Activated naive CD4-positive, alpha-beta T cell treated with anti-CD3 and anti-CD28 coated beads, Interleukin-2, amount 50 U/mL, for 24 hours (primary cell): ENCODE results near the gene RNU7-1.

ENCODE experiments used
- H3K27ac Mint-ChIP-seq: one replicate; pipeline ENCODE4 v1.8.0; 2021; ENCODE audit warnings: mild to moderate bottlenecking, mixed read lengths
- H3K27me3 Mint-ChIP-seq: one replicate; pipeline ENCODE4 v1.8.0; 2021; ENCODE audit warnings: mixed read lengths
- H3K36me3 Mint-ChIP-seq: one replicate; pipeline ENCODE4 v1.8.0; 2021; ENCODE audit warnings: mixed read lengths
- H3K4me1 Mint-ChIP-seq: one replicate; pipeline ENCODE4 v1.8.0; 2021; ENCODE audit warnings: mixed read lengths
- H3K4me3 Mint-ChIP-seq: one replicate; pipeline ENCODE4 v1.8.0; 2021; ENCODE audit warnings: mild to moderate bottlenecking, mixed read lengths
- H3K9me3 Mint-ChIP-seq: one replicate; pipeline ENCODE4 v1.8.0; 2021; ENCODE audit warnings: mixed read lengths

Gene RNU7-1

GRCh38 chr12:6979453-6979852, 35.8 kb downstream of the RNU7-1 start:
- no peak overlapping the region for H3K4me3 Mint-ChIP-seq
- peaks cover 10% of the 10 kb centered on the region for H3K36me3 Mint-ChIP-seq
- H3K4me1 Mint-ChIP-seq, result no peaks in the 10 kb centered on the region
- H3K27ac Mint-ChIP-seq, result no peak overlapping the region
- no peaks in the 10 kb centered on the region for H3K27me3 Mint-ChIP-seq
- H3K9me3 Mint-ChIP-seq, result no peaks in the 10 kb centered on the region

DNA sequence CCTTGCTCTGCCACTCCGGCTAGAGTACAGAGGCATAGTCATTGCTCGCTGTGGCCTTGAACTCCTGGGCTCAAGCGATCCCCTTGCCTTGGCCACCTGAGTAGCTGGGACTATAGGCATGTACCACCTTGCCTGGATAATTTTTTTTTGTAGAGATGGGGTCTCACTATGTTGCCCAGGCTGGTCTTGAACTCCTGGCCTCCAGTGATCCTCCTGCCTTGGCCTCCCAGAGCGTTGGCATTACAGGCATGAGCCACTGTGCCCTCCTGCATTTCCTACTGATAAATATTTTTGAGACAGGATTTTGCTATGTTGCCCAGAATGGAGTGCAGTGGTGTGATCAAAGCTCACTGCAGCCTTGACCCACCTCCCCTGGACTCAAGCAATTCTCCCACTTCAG, 36.5 kb downstream of the RNU7-1 start:
- H3K27ac Mint-ChIP-seq, result no peak overlapping the region
- no peaks in the 10 kb centered on the region for H3K27me3 Mint-ChIP-seq
- H3K9me3 Mint-ChIP-seq, result no peaks in the 10 kb centered on the region
- peaks cover 10% of the 10 kb centered on the region for H3K36me3 Mint-ChIP-seq
- H3K4me3 Mint-ChIP-seq, result no peak overlapping the region
- H3K4me1 Mint-ChIP-seq, result no peaks in the 10 kb centered on the region

DNA sequence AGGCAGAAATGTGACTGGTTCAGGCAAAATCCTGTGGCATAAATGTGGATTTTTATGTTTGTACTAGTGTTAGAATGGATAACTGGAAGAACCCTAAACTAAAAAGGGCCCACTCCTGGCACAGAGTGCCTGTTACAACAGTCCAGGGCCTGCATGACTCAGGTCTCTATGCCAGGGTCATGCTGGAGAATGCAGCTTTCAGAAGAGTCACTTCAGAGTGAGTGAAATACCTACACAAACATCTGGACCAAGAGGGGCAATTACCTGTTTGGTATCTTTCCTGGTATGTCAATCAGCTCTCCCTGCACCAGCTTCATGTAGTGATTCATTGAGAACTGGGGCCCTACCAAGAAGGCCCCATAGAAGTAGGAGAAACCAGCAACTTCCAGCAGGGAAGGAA, 37.1 kb downstream of the RNU7-1 start:
- H3K4me1 Mint-ChIP-seq, result no peaks in the 10 kb centered on the region
- no peaks in the 10 kb centered on the region for H3K9me3 Mint-ChIP-seq
- H3K27me3 Mint-ChIP-seq, result no peaks in the 10 kb centered on the region
- peaks cover 10% of the 10 kb centered on the region for H3K36me3 Mint-ChIP-seq
- no peak overlapping the region for H3K27ac Mint-ChIP-seq
- no peak overlapping the region for H3K4me3 Mint-ChIP-seq

DNA sequence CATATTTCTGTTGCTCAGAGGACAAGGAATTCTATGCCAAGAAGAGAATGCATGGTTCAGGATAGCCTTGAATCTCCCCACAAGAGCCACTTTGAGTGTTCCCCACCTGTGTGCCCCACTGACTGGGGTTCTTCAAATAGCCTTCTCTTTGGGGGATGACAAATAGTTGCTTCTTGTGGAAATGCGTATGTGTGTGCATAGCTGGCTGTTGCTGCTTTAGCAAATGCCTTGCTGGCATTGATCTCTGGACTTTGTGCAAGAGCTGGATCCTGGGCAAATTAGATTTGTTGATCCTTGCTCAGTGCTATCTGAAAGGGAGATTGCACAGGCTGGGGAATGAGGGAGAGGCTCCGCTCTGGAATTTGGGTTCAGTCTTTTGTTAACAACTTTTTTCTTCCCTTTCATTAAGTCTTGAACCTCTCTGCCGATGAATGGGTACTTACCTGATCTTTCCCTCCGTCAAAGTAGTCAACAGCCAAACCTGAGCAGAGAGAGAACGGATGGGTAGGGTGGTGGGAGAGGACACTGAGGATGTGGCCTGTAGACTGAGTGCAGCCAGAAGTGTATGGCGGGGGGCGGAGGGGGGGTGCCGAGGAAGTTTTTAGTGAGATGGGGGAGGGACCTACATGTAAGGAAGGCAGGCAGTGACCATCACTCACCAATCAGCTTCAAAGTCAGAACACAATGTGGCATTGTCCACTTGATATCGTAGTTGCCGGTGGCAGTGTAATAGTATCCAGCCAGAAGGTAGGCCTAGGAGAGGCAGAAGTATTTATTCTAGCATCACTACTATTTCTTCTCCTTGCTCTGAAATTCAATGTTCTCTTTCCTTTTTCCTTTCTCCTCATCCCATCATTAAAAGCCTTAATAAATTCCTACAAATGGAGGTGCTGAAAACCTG, 37.8 kb downstream of the RNU7-1 start:
- Mint-ChIP-seq H3K27ac (peak overlapping the region; percentile 55), H3K27me3 (no peaks in the 10 kb centered on the region), H3K36me3 (peaks cover 10% of the 10 kb centered on the region), H3K4me1 (no peaks in the 10 kb centered on the region), H3K4me3 (no peak overlapping the region), H3K9me3 (no peaks in the 10 kb centered on the region)

- no peaks in the 10 kb centered on the region for H3K4me1 Mint-ChIP-seq
- H3K4me3 Mint-ChIP-seq, result no peak overlapping the region
- no peaks in the 10 kb centered on the region for H3K27me3 Mint-ChIP-seq
- H3K36me3 Mint-ChIP-seq, result peaks cover 9% of the 10 kb centered on the region
- H3K9me3 Mint-ChIP-seq, result no peaks in the 10 kb centered on the region
- no peak overlapping the region for H3K27ac Mint-ChIP-seq
Observed at GRCh38 chr12:6982532-6982931, 38.9 kb downstream of the RNU7-1 start.

DNA sequence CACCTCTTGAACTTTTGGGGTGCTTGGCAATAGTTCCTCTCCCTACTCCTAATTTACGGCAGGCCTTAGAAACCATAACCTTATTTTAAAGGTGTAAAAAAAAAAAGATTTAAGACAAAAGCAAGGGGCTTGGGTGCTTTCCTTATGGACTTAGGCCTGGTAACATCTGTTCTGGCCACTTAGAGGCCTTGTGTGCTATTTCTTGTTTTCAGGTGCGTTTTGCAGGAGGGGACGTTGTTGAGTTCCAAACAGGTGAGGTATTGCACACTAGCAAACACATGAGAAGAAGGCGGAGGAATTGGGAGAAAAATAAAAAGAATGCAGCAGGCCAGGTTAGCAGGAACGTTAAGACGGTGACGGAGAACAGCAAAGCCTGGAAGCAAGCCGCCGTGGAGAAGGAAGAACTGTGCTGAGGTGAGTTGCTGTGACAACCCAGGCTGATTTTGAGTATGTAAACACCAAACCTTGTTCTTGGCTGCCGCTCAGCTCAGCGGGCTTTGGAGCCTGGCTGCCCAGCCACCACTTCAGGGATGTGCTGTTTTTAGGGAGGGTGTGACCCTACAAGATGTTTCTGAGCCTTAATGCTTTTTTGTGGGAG, 44.4 kb downstream of the RNU7-1 start:
- Mint-ChIP-seq H3K27me3 (no peaks in the 10 kb centered on the region), H3K36me3 (peaks cover 4% of the 10 kb centered on the region), H3K4me1 (peaks cover 4% of the 10 kb centered on the region), H3K27ac (peak overlapping the region; percentile 23), H3K4me3 (no peak overlapping the region), H3K9me3 (no peaks in the 10 kb centered on the region)
